PFSK-1 (cell line): ENCODE measurements around the gene BFSP1.

ENCODE experiments used
- FOXP2 ChIP-seq: optimal IDR thresholded peaks from 2 replicates; pipeline ENCODE3; 2011; ENCODE audit warnings: borderline replicate concordance, control low read depth, inconsistent platforms; ENCODE audit not compliant: insufficient read depth; ENCODE audit errors: extremely low read length, extremely low read depth
- POLR2AphosphoS5 ChIP-seq: IDR thresholded peaks from 2 replicates; pipeline ENCODE4 v1.6.1; 2012; ENCODE audit warnings: low read depth, mild to moderate bottlenecking, control low read depth, low read length, moderate library complexity
- REST ChIP-seq, 2 experiments: IDR thresholded peaks; 2 replicates each; pipeline versions ENCODE4 v1.6.1 to v1.8.0; 2011 to 2012; ENCODE audit warnings: low read depth in 2 of 2, low read length in 2 of 2, control low read depth in 1 of 2, inconsistent platforms in 1 of 2, mild to moderate bottlenecking in 1 of 2, moderate library complexity in 1 of 2; ENCODE audit not compliant: insufficient read depth in 1 of 2
- SIN3A ChIP-seq: IDR thresholded peaks from 2 replicates; pipeline ENCODE4 v1.6.1; 2012; ENCODE audit warnings: mild to moderate bottlenecking, low read length, moderate library complexity, borderline replicate concordance; ENCODE audit not compliant: insufficient read depth
- TAF1 ChIP-seq: IDR thresholded peaks from 2 replicates; pipeline ENCODE4 v1.6.1; 2012; ENCODE audit warnings: low read length, control low read depth, borderline replicate concordance; ENCODE audit not compliant: insufficient read depth

BFSP1 gene

GRCh38 chr20:17536944-17537444, 5.8 kb upstream of the BFSP1 start:
- TF ChIP-seq POLR2AphosphoS5 (no peak), SIN3A (no peak), REST (IDR thresholded peaks at IDR 0.05; ENCODE audit: insufficient read depth in 1 of 2, low read depth in 2 of 2, low read length in 2 of 2) (no peak), FOXP2 (no peak), TAF1 (no peak)

- no peak for TF ChIP-seq POLR2AphosphoS5
- no peak for TF ChIP-seq TAF1
- TF ChIP-seq REST (IDR thresholded peaks at IDR 0.05; ENCODE audit: insufficient read depth in 1 of 2, low read depth in 2 of 2, low read length in 2 of 2) = no peak
- TF ChIP-seq FOXP2 = no peak
- TF ChIP-seq SIN3A = no peak
Measured at GRCh38 chr20:17534077-17534476, 2.9 kb upstream of the BFSP1 start.

GRCh38 chr20:17533396-17533795, 2.2 kb upstream of the BFSP1 start:
- TF ChIP-seq SIN3A (no peak), FOXP2 (no peak), REST (IDR thresholded peaks at IDR 0.05; ENCODE audit: insufficient read depth in 1 of 2, low read depth in 2 of 2, low read length in 2 of 2) (no peak), TAF1 (no peak), POLR2AphosphoS5 (no peak)

- no peak for TF ChIP-seq REST (IDR thresholded peaks at IDR 0.05; ENCODE audit: insufficient read depth in 1 of 2, low read depth in 2 of 2, low read length in 2 of 2)
- TF ChIP-seq POLR2AphosphoS5 = no peak
- TF ChIP-seq FOXP2 = no peak
- TF ChIP-seq SIN3A = no peak
- TF ChIP-seq TAF1 = no peak
Measured at GRCh38 chr20:17531665-17532025, 466 bp upstream of the BFSP1 start.

- TF ChIP-seq FOXP2 (no peak), REST (IDR thresholded peaks at IDR 0.05; ENCODE audit: insufficient read depth in 1 of 2, low read depth in 2 of 2, low read length in 2 of 2) (no peak), SIN3A (no peak), TAF1 (no peak), POLR2AphosphoS5 (no peak)
Measured at GRCh38 chr20:17530153-17530552, 1.0 kb downstream of the BFSP1 start.
